Activated naive CD4-positive, alpha-beta T cell treated with Interleukin-2 at 50 U/mL for 16 hours (primary cell): ENCODE measurements around the gene MUC12.
"Not testable (repeated sequence)": the region's sequence is repeated elsewhere in the genome, so short reads cannot be mapped to it uniquely, and the experiment has no call there.

Experiments
- DNase-seq: peaks from one replicate; pipeline ENCODE4 v3.0.0-alpha.2; 2020

Gene MUC12

GRCh38 chr7:100991631-100992030 lies 22.3 kb downstream of the MUC12 start:
- DNase-seq: no peak

GRCh38 chr7:100992280-100992679 lies 22.9 kb downstream of the MUC12 start:
- DNase-seq: not testable (repeated sequence)

- not testable (repeated sequence) for DNase-seq
Measured at GRCh38 chr7:100994671-100995070, 25.3 kb downstream of the MUC12 start.

GRCh38 chr7:100998530-100998929 lies 29.2 kb downstream of the MUC12 start:
- DNase-seq: not testable (repeated sequence)

- DNase-seq: not testable (repeated sequence)
Measured at GRCh38 chr7:100999334-100999733, 30.0 kb downstream of the MUC12 start.

- DNase-seq: not testable (repeated sequence)
Measured at GRCh38 chr7:101000025-101000424, 30.7 kb downstream of the MUC12 start.

- DNase-seq: not testable (repeated sequence)
Measured at GRCh38 chr7:101002333-101002732, 33.0 kb downstream of the MUC12 start.

- DNase-seq: not testable (repeated sequence)
Measured at GRCh38 chr7:101007361-101007760, 38.0 kb downstream of the MUC12 start.

GRCh38 chr7:101009629-101010028 lies 40.3 kb downstream of the MUC12 start:
- DNase-seq: no peak

- DNase-seq: no peak
Measured at GRCh38 chr7:101012931-101013330, 43.6 kb downstream of the MUC12 start.

GRCh38 chr7:101015626-101016025 lies 46.3 kb downstream of the MUC12 start:
- no peak for DNase-seq

GRCh38 chr7:101017064-101017777 lies 47.9 kb downstream of the MUC12 start:
- DNase-seq: peak; percentile 73

GRCh38 chr7:101018271-101019167 lies 49.2 kb downstream of the MUC12 start:
- no peak for DNase-seq

GRCh38 chr7:101020444-101020843 lies 51.1 kb downstream of the MUC12 start:
- DNase-seq: no peak

- no peak for DNase-seq
Measured at GRCh38 chr7:101021703-101022102, 52.3 kb downstream of the MUC12 start.

GRCh38 chr7:101023839-101024238 lies 54.5 kb downstream of the MUC12 start:
- DNase-seq: no peak

GRCh38 chr7:101031082-101031481 lies 61.7 kb downstream of the MUC12 start:
- DNase-seq: no peak

- DNase-seq: no peak
Measured at GRCh38 chr7:101035941-101036340, 66.6 kb downstream of the MUC12 start.

GRCh38 chr7:101041283-101041682 lies 71.9 kb downstream of the MUC12 start:
- DNase-seq: not testable (repeated sequence)

GRCh38 chr7:101058355-101058754 lies 89.0 kb downstream of the MUC12 start:
- peak; percentile 44 for DNase-seq

GRCh38 chr7:101059620-101059942 lies 90.2 kb downstream of the MUC12 start:
- no peak for DNase-seq

GRCh38 chr7:101060992-101061391 lies 91.6 kb downstream of the MUC12 start:
- no peak for DNase-seq

GRCh38 chr7:101064176-101064550 lies 94.8 kb downstream of the MUC12 start:
- DNase-seq: not testable (repeated sequence)

GRCh38 chr7:101065162-101065561 lies 95.8 kb downstream of the MUC12 start:
- not testable (repeated sequence) for DNase-seq
